ENCODE data around the gene ZNF660.
"Not testable (repeated sequence)": the region's sequence is repeated elsewhere in the genome, so short reads cannot be mapped to it uniquely, and the experiment has no call there.

Gene ZNF660

GRCh38 chr3:44584646-44585501 is at the start of gene ZNF660:
Gene ZNF660, plus strand, starts transcription at chr3:44584964. Its CDS starts 9,230 bp downstream, at chr3:44594194.
- DNase-seq (ENCODE audit: low spot score), result peak; percentile 92

GRCh38 chr3:44535364-44535763 is 49.4 kb upstream of the ZNF660 start:
- no peak for DNase-seq (ENCODE audit: low spot score)

- DNase-seq (ENCODE audit: low spot score), result not testable (repeated sequence)
These were observed 40.0 kb upstream of the ZNF660 start for GRCh38 chr3:44544811-44545210.

- peak; percentile 73 for DNase-seq (ENCODE audit: low spot score)
These were observed 29.9 kb upstream of the ZNF660 start, which contains the start of gene ZKSCAN7 for GRCh38 chr3:44554626-44555592. Gene ZKSCAN7, plus strand, starts transcription at chr3:44555193. Its CDS starts 1,855 bp downstream, at chr3:44557048.

DNA sequence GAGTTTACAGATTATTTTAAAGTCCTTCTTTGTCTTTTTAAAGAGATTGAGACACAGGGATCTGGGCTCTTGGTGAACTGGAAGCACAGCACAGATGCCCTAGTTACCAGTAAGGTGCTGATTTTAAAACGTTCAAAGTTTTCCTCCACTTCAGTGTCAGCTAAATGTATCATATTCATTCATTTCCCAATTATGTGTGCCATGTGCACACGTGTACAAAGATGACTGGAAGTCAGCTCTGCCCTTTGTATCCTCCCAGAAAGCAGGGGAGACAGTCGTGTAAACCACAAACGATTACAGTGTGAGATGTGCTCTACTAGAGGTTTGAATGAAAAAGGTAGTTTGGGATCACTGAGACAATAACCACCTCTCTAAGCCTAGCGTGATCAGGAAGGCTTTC is 29.0 kb upstream of the ZNF660 start:
- DNase-seq (ENCODE audit: low spot score), result peak; percentile 26

DNA sequence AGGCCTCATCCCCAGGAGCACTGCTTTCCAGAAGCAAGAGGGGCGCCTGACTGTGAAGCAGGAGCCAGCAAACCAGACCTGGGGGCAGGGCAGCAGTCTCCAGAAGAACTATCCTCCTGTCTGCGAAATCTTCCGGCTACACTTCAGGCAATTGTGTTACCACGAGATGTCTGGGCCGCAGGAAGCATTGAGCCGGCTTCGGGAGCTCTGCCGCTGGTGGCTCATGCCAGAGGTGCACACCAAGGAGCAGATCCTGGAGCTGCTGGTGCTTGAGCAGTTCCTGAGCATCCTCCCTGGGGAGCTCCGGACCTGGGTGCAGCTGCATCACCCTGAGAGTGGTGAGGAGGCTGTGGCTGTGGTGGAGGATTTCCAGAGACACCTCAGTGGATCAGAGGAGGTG is 27.7 kb upstream of the ZNF660 start:
- no peak for DNase-seq (ENCODE audit: low spot score)

DNA sequence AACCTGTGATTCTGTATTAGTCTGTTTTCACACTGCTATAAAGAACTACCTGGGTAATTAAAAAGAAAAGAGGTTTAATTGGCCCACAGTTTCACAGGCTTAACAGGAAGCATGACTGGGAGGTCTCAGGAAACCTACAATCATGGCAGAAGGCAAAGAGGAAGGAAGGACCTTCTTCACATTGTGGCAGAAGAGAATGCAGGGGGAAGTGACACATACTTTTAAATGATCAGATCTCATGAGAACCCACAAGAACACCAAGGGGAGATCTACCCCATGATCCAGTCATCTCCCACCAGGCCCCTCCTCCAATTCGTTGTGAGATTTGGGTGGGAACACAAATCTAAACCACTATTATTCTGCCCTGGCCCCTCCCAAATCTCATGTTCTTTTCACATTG is 23.7 kb upstream of the ZNF660 start:
- DNase-seq (ENCODE audit: low spot score), result no peak

- no peak for DNase-seq (ENCODE audit: low spot score)
These were observed 22.6 kb upstream of the ZNF660 start for GRCh38 chr3:44562147-44562546.

GRCh38 chr3:44568561-44568960 is 16.2 kb upstream of the ZNF660 start:
- no peak for DNase-seq (ENCODE audit: low spot score)

DNA sequence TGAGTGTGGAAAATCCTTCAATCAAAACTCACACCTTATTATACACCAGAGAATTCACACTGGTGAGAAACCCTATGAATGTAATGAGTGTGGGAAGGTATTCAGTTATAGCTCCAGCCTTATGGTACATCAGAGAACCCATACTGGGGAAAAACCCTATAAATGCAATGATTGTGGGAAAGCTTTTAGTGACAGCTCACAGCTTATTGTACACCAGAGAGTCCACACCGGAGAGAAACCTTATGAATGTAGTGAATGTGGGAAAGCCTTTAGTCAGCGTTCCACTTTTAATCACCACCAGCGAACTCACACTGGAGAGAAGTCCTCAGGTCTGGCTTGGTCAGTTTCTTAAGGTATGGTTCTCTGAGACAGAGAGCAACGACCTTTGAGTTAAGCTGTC is 13.7 kb upstream of the ZNF660 start:
- DNase-seq (ENCODE audit: low spot score), result no peak

- DNase-seq (ENCODE audit: low spot score), result no peak
These were observed 8.2 kb upstream of the ZNF660 start for GRCh38 chr3:44576613-44577012.

GRCh38 chr3:44577354-44577952 is 7.3 kb upstream of the ZNF660 start:
- not testable (repeated sequence) for DNase-seq (ENCODE audit: low spot score)

- not testable (repeated sequence) for DNase-seq (ENCODE audit: low spot score)
These were observed 6.4 kb upstream of the ZNF660 start for GRCh38 chr3:44578316-44578715.

DNA sequence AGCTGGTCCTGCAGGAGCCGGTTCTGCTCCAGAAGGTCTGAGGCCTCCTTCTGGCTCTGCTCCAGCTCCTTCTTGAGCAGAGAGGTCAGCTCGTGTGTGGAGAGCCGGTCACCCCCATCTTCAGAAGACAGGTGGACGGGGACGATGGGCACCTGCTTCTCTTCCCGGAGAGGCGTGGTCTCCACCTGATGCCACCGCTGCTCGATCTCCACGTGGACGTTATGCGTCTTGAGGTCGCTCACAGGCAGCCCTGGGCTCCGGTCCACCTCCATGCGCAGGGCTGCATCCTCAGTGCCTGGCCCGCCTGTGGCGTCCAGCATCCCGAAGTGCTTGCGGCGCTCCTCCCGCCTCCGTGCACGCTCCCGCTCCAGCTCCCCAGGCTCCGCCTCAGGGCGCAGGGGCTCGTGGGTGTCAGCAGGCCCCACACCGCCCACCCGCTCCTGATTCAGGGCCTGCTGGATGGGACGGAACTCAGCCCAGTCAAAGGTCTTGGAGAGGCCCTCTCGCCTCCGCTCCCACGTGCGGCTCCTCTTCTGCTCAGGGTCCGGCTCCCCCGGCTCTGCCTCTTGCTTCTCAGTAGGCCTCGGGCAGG is 5.7 kb upstream of the ZNF660 start:
- DNase-seq (ENCODE audit: low spot score), result not testable (repeated sequence)

DNA sequence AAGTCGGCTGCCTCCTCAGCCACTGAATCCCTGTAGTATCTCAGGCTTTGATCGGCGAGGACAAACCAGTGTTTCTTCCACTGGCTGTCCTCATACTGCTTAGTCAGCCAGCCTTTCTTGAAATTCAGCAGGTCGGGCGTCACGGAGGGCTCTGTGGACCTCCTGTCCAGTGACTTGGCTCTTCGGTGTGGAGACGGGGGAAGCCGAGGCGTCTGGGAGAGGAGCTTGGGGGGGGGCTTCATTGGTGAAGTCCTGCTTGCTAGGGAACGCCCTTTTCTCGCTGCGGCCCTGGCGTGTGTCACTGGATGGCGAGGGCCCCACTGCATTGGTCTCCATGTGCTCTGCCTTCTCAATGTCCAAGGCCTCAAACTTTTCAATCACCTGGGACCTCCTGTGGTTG is 5.0 kb upstream of the ZNF660 start:
- DNase-seq (ENCODE audit: low spot score), result not testable (repeated sequence)

GRCh38 chr3:44580971-44581370 is 3.8 kb upstream of the ZNF660 start:
- DNase-seq (ENCODE audit: low spot score), result not testable (repeated sequence)

DNA sequence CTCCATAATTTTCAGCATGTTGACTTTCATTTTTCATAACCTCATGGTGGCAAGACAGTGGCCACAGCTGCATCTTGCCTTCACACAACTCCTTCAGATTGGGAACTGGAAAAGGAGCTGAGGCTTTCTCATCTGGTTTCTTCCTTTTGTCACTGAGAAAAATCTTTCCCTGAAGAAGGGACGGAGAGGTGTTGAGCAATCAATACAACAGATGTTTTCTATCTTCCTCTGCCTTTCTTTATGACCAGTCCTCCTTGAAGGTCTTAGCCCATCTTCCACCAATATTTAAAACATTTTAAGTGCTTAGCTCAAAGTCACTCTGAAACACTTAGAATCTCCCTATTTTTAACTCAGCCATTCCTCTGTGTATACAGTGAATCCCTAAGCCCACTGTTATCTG is 11.9 kb downstream of the ZNF660 start:
- DNase-seq (ENCODE audit: low spot score), result no peak

GRCh38 chr3:44601749-44602148 is 17.0 kb downstream of the ZNF660 start:
- no peak for DNase-seq (ENCODE audit: low spot score)

- no peak for DNase-seq (ENCODE audit: low spot score)
These were observed 27.9 kb downstream of the ZNF660 start for GRCh38 chr3:44612678-44613077.

DNA sequence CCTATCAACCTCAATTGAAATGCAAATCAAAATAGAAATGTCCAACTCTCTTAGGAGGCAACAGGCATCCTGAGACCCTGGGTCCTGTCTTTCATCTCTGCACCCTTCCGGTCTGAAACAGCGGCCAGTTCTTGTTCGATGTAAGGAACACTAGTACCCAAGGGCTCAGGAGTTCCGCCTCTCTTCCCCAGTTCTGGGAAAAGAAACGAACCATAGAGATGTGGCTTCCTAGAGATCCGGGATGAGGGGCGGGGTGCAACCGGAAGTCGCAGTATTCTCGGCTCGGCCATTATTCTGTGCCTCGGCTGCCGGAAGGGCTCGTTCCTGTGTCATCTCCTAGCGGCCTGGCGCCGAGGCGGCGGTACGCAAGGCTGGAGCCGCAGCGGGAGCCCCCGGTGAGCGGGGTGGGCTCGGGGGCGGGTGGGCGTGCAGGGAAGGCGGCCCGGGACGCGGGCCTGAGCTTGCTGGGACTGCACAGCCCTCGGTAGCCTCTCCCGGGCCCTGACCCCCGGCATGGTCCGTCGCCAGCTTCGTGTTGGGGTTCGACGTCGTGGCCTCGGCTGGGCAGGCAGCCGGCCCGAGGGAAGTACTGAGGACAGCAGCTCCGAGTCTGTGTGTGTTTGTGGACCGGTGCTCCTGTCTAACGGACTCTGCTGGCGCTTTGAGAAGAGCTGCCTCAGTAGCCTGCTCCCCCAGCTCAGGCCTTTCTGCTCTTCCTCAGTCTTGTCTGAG is 40.2 kb downstream of the ZNF660 start, which contains the start of gene ZNF197:
TSS of gene ZNF197 (plus strand) at position 288 of the 732 bp plus-strand sequence. CDS start 4,119 bp downstream, outside the sequence.
- peak; percentile 96 for DNase-seq (ENCODE audit: low spot score)

DNA sequence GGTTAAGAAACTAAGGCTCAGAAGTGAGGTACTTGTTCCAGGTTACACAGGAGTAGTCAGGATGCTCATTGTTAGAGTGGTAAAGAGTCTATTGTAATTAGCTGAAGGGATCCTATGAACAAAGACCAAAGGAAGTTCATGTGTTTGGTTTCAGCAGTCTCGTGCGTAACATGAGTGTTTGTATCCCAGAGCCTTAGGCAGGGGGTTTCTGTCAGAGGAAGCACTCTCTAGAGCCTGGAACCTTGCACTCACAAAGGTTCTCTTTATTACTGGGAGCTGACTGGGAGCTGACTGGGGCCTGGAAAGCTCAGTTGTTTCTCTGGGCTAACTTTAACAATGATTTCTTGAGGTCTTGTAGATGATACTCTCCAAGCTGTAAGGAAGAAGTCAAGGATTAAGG is 44.0 kb downstream of the ZNF660 start:
- no peak for DNase-seq (ENCODE audit: low spot score)

All from cerebellar cortex (tissue), 1 donor.